Esophagus (tissue), 2 donors: ENCODE measurements around the gene EVPL. TPM values are rescaled to one million over a fixed set of nuclear protein-coding genes. Genes with fewer than 3 reads are reported as not detected.
A peak's percentile ranks its signal among the peaks of the same experiment; 100 is the strongest.
"Not testable (repeated sequence)": the region's sequence is repeated elsewhere in the genome, so short reads cannot be mapped to it uniquely, and the experiment has no call there.

Experiments
- H3K27ac ChIP-seq, 2 donors: one replicate each; pipeline ENCODE4 v1.5.1; 2013; ENCODE audit warnings: low read depth in 2 of 2, mild to moderate bottlenecking in 2 of 2, inconsistent platforms in 1 of 2, low read length in 1 of 2, moderate library complexity in 1 of 2
- H3K27me3 ChIP-seq, 2 donors: one replicate each; pipeline ENCODE4 v1.6.1; 2013; ENCODE audit warnings: low read length in 2 of 2, control low read depth in 1 of 2, mild to moderate bottlenecking in 1 of 2; ENCODE audit not compliant: insufficient read depth in 2 of 2, control insufficient read depth in 1 of 2
- H3K36me3 ChIP-seq, 2 donors: one replicate each; pipeline ENCODE4 v1.6.1; 2013; ENCODE audit warnings: low read length in 1 of 2; ENCODE audit not compliant: control insufficient read depth in 2 of 2, insufficient read depth in 2 of 2
- H3K4me1 ChIP-seq, 2 donors: one replicate each; pipeline ENCODE4 v1.6.1; 2013; ENCODE audit warnings: low read length in 1 of 2; ENCODE audit not compliant: control insufficient read depth in 2 of 2, insufficient read depth in 2 of 2
- H3K4me3 ChIP-seq, 2 donors: one replicate each; pipeline ENCODE4 v1.5.1; 2013; ENCODE audit warnings: low read length in 2 of 2, mild to moderate bottlenecking in 2 of 2, low read depth in 1 of 2, moderate library complexity in 1 of 2
- H3K9me3 ChIP-seq, 2 donors: one replicate each; pipeline ENCODE4 v1.6.1; 2013; ENCODE audit warnings: mild to moderate bottlenecking in 2 of 2, low read depth in 1 of 2, low read length in 1 of 2, moderate library complexity in 1 of 2; ENCODE audit not compliant: control insufficient read depth in 2 of 2, insufficient read depth in 1 of 2
- WGBS, 2 donors: extraction: QIAGEN DNeasy Blood & Tissue Kit; methylation state at CpG; one replicate each; pipeline ENCODE4 v1.1.7; 2013; 5-methylcytosine and 5-hydroxymethylcytosine counted together
- polyA plus RNA-seq, 2 donors: library from polyadenylated mRNA; stranded (reverse); fragments of 200-250 nt; gene quantifications; one replicate each; pipeline ENCODE4 v1.2.3, GENCODE V29; 2013
- donor health status: healthy with polysubstance abuse.
- donor health status: Bipolar disorder and iron deficiency.

Gene EVPL
- polyA plus RNA-seq, 2 donors, result 229 to 425 TPM

GRCh38 chr17:76049239-76049638, 22.1 kb upstream of the EVPL start:
- Histone ChIP-seq H3K4me3 (no peak overlapping the region), H3K27me3 (no peaks in the 10 kb centered on the region), H3K9me3 (no peaks in the 10 kb centered on the region), H3K27ac (no peak overlapping the region), H3K4me1 (peaks cover 2 to 8% of the 10 kb centered on the region in 2 donors), H3K36me3 (peaks cover 6 to 32% of the 10 kb centered on the region in 2 donors)
- 91 to 92% methylated on average over 3 of the region's 3 CpGs for WGBS, 2 donors

- Histone ChIP-seq H3K4me1 (peaks cover 2 to 8% of the 10 kb centered on the region in 2 donors), H3K27me3 (no peaks in the 10 kb centered on the region), H3K4me3 (no peak overlapping the region), H3K9me3 (no peaks in the 10 kb centered on the region), H3K27ac (no peak overlapping the region), H3K36me3 (peaks cover 9 to 35% of the 10 kb centered on the region in 2 donors)
- 78 to 80% methylated on average over 9 of the region's 9 CpGs for WGBS, 2 donors
Observed at GRCh38 chr17:76048711-76049110, 21.6 kb upstream of the EVPL start.

- Histone ChIP-seq H3K27me3 (no peaks in the 10 kb centered on the region), H3K9me3 (no peaks in the 10 kb centered on the region), H3K4me1 (peaks cover 2 to 8% of the 10 kb centered on the region in 2 donors), H3K27ac (no peak overlapping the region), H3K4me3 (no peak overlapping the region), H3K36me3 (peaks cover 15 to 41% of the 10 kb centered on the region in 2 donors)
- WGBS, 2 donors, result 83 to 85% methylated on average over 9 of the region's 9 CpGs
Observed at GRCh38 chr17:76048025-76048605, 21.0 kb upstream of the EVPL start.

DNA sequence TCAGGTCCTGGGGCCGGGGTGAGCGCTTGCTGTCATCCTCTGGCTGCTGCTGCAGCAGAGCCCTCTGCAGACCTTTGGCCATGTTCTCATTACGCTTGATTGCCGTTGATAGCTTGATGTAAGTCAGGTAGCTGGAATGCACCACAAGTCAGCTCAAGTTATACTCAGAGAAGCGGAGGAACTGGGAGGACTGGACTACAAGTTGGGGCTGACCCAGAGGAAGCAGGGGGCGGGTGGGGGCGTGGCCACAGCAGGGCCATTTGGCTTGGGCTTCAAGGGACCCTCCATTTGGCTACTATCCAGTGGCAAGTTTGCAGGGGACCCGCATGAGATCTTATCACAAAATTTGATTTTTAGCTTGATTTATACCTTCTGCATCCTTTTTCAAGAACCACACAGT, 19.0 kb upstream of the EVPL start:
- peak overlapping the region; percentile 80 to 83 for H3K27ac ChIP-seq
- H3K36me3 ChIP-seq, result peaks cover 18 to 50% of the 10 kb centered on the region in 2 donors
- WGBS, 2 donors, result 66 to 72% methylated on average over 8 of the region's 8 CpGs
- H3K4me3 ChIP-seq, result no peak overlapping the region
- peaks cover 2 to 6% of the 10 kb centered on the region in 2 donors for H3K4me1 ChIP-seq
- no peaks in the 10 kb centered on the region for H3K9me3 ChIP-seq
- H3K27me3 ChIP-seq, result no peaks in the 10 kb centered on the region

GRCh38 chr17:76044475-76045007, 17.4 kb upstream of the EVPL start:
- 63 to 68% methylated on average over 11 of the region's 11 CpGs for WGBS, 2 donors
- H3K4me1 ChIP-seq, H3K9me3 ChIP-seq, H3K27me3 ChIP-seq: not testable (repeated sequence)
- peak overlapping the region in 1 of 2 donors; percentile 16 for H3K4me3 ChIP-seq
- peak overlapping the region; percentile 87 to 94 for H3K27ac ChIP-seq
- H3K36me3 ChIP-seq, result peaks cover 33 to 62% of the 10 kb centered on the region in 2 donors

GRCh38 chr17:76042868-76043267, 15.8 kb upstream of the EVPL start:
- H3K9me3 ChIP-seq, H3K27me3 ChIP-seq, H3K4me1 ChIP-seq, H3K27ac ChIP-seq, H3K4me3 ChIP-seq: not testable (repeated sequence)
- 96 to 97% methylated on average over 3 of the region's 3 CpGs for WGBS, 2 donors
- peaks cover 34 to 63% of the 10 kb centered on the region in 2 donors for H3K36me3 ChIP-seq

- no peaks in the 10 kb centered on the region for H3K27me3 ChIP-seq
- H3K4me3 ChIP-seq, result no peak overlapping the region
- no peaks in the 10 kb centered on the region for H3K9me3 ChIP-seq
- H3K36me3 ChIP-seq, result peaks cover 34 to 50% of the 10 kb centered on the region in 2 donors
- H3K27ac ChIP-seq, result peak overlapping the region in 1 of 2 donors; percentile 0
- WGBS, 2 donors, result 66 to 84% methylated on average over 6 of the region's 6 CpGs
- H3K4me1 ChIP-seq, result peaks cover 0 to 4% of the 10 kb centered on the region in 2 donors
Observed at GRCh38 chr17:76040376-76040775, 13.3 kb upstream of the EVPL start.

DNA sequence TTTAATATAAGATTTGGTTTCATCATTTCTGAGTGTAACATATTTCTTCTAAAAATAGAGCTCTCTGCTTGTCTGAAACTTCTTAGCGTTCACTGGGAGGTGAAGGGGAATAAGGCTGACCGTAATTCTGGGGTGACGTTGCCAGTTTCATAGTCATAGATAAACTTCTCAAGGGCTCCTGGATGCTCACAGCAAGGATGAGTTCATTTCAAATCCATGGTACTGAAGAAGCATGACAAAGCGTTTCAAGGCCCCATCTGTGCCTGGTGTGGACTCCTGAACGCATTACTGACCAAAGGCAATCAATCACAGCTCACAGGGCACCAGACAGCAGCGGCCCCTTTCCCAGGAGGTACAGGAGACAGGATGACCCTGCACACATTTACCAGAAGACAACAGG, 12.0 kb upstream of the EVPL start:
- WGBS, 2 donors, result 76 to 80% methylated on average over 6 of the region's 6 CpGs
- Histone ChIP-seq H3K27me3 (no peaks in the 10 kb centered on the region), H3K9me3 (no peaks in the 10 kb centered on the region), H3K4me3 (no peak overlapping the region), H3K36me3 (peaks cover 31 to 42% of the 10 kb centered on the region in 2 donors), H3K4me1 (no peaks in the 10 kb centered on the region), H3K27ac (no peak overlapping the region)

GRCh38 chr17:76038050-76038449, 10.9 kb upstream of the EVPL start:
- peaks cover 23 to 34% of the 10 kb centered on the region in 2 donors for H3K36me3 ChIP-seq
- H3K27ac ChIP-seq, result no peak overlapping the region
- 63 to 65% methylated on average over 3 of the region's 3 CpGs for WGBS, 2 donors
- no peaks in the 10 kb centered on the region for H3K9me3 ChIP-seq
- no peak overlapping the region for H3K4me3 ChIP-seq
- H3K4me1 ChIP-seq, result no peaks in the 10 kb centered on the region
- H3K27me3 ChIP-seq, result no peaks in the 10 kb centered on the region
